A172 (cell line): ENCODE data around the gene MYOCD. TPM values are rescaled to one million over a fixed set of nuclear protein-coding genes. Genes with fewer than 3 reads are reported as not detected.

ENCODE experiments used
- DNase-seq: peaks from one replicate; pipeline ENCODE4 v3.0.0-alpha.2; 2015; ENCODE audit warnings: low spot score
- total RNA-seq: library from RNA; depleted of rRNA; stranded (reverse); fragments of >200 nt; shearing (Covaris generic); gene quantifications from 2 replicates; pipeline ENCODE4 v1.2.3, GENCODE V29; 2014

MYOCD gene
- total RNA-seq, 1 experiment from 2014 or later = not detected

DNA sequence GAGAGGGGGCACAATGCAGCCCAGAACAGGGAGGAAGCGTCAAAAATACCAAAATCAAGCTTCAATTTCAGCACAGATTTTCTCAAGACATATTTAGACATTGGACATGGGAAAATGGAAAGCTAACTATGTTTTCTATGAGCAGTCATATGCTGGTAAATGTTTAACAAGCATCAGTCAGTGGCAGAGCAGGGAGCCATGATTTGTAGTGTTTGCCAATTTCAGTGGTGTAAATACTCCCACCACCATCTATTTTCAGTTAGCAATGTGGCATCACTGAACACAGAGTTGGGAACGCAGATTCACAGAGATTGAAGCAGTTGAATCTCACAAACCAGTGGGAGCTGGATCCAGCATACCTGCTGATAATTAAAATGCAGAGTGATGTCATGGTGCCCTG, 24.6 kb upstream of the MYOCD start:
- DNase-seq = no peak

DNA sequence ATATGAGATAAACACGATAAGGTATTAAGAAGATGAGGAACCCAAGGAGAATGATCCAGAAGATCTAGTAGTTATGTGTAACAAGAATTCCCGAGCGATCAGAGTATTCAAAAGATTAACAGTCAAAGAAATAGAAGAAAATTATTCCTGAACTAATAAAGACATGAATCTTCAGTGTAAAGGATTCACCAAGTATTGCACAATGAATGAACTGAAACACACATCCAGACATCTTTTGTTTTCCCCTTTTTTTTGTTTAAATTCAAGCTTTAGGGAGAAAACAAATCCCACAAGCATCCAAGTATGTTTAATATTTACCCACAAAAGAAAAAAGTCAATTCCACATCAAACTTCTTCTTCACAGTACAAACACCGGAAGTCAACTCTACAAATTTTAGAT, 23.7 kb upstream of the MYOCD start:
- DNase-seq = no peak

DNA sequence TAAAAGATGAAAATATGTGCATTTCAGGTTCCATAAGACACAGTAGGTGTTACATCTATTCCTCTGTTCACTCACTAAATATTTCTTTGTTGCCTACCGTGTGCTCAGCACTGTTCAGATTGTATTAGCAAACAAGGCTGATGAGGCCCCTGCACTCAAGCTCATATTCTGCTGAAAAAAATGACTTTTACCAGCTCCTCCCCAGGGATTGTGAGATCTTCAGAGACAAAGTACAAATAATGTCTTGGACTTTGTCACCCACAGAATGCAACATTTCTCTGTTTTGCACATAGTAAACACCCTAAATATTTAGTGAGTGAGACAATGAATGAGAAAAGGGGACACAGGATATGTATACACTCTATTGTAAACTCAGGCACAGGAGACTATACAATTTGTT, 21.9 kb upstream of the MYOCD start:
- no peak for DNase-seq

DNA sequence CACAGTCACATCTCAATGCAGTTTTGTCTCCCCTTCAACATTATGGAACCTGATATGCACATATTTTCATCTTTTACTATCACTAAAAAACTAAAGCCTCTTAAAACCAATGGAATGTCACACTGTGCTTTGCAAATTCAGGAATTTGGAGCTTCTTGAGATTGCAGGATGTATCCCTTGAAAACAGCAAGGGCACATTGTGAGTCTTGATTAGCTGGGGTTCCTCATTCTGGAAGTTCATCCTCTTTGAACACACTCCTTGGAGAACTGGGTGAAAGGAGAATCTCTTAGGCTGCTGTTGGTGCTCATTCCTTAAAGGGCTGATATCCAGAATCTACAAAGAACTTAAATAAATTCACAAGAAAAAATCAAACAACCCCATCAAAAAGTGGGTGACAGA, 21.1 kb upstream of the MYOCD start:
- DNase-seq = no peak

DNA sequence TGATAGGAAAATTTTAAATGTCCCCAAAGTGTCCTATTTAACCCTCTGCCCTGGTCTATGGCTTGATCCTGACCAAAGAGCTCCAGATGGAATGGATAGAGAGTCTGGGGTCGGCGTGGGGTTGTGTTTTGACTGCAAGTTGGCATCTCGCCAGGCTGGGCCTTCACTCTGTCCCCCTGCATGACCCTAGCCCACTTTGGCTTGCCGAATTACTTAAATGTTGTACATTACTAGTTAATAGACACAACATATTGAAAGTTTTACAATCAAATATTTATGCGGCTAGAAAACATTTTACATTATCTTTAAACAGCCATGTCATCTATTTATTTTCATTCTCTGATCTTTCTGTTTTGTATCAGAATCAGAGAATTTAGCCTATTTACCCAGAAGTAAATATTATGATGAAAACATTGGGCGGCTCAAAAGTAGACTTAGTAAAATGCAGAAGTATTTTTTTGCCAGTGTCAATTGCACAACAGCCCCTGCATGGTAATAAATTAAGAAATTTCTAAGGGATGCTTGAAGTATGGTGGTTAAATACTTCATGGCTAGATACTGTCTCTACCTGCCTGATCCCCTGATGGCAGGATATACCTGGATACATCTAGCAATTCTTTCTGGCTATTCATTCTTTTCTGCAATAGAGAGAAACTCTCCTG, 18.8 kb upstream of the MYOCD start:
- no peak for DNase-seq

DNA sequence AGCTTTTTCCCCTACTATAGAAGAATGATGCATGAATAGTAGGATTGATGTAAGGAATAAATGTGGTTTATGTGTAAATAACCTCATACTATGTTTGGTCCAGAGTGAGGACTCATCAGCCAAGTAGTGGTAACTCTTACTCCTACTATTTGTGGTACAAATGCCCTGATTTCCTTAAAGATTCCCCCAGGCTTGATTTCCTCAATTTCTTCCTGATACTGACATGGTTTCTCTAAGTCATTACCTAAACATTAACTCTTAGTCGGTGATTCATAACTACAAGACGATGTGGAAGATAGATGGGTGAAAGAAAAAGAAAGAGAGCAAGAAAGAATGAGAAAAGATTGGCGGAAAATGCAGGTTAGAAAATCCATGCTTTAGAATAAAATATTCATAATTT, 17.2 kb upstream of the MYOCD start:
- no peak for DNase-seq

DNA sequence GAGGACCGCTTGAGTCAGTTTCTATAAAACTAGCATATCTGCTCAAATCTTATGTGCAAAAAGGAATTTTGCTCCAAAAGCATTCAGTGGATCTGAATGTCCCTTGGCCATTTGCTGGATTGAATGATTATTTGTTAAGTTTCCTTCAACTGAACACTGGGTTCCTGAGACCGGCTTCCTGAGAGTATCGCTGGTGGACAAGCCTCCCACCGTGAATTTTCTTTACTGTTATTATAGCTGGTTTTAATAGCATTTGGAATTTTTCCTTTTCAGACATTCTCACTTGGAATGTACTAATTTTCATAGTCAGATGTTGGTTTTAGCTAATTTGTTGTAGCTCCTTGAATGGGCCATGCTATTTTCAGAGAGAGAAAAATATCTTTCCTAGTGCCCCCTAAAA, 9.8 kb upstream of the MYOCD start:
- no peak for DNase-seq

DNA sequence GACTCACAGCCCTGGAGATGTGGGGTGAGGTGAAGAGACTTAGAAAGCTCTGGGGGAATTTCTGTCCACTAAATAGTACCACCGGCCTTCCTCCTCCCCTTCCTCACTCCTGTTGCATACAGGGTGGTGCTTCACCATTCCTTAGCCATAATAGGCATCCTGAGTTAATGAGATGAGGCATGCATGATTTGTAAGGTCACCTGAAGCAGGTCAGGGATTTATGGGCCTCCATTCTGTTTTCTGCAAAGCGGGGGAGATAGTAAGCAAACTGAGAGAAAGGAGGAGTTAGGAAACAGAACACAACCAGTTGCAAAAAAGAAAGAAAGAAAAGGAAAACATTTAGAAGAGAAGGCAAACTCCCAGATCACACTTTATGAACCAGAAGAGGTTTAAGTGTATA, 9.3 kb upstream of the MYOCD start:
- DNase-seq = no peak

DNA sequence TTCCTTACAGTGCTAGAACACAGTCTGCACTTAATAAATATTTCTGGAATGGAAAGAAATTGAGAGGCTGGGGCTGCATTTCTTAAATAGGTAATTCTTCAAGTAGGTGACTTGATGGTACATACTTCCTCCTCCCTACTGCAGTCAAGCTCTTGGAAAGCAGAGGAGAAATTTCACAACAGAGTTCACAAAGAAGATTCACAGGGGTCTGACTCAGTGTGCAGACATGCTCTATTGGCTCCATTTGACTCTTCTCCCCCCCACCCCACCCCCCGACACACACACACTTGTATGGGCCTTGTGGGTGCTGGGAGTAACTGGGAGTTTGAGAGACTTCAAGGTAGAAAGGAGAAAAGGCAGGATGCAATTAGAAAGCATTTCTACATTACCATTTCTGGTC, 6.2 kb upstream of the MYOCD start:
- no peak for DNase-seq

DNA sequence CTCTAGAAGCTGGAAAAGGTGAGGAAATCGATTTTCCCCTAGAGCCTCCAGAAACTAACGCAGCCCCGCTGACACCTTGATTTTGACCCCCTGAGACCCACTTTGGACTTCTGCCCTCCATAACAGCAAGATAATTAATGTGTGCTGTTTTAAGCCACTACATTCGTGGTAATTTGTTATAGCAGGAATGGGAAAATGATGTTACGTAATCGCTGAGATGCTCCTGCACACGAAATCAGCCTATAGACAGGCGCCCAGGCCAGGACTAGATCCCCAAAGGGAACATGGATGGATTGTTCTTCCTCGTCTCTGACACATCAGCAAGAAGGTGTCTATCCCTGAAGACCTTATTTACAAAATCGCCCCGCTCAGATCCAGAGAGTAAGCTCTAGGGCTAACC, 1.4 kb upstream of the MYOCD start:
- DNase-seq = no peak

DNA sequence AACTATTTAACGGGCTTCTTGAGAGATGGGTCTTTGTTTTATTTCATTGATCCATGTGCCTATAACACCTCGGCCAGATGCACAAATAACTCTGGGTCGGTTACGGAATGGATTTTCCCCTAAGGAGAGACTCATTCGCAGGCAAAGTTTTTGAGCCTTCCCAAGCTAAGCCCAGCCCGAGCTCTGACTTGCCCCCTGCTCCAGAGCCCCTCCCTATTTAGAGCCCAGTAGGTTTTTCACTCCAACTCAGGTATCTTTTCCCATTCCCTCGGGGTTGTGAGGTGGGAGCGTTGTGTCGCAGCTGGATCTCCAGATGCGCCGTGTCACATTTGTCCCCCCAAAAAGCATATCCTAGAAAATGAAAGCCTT, 812 bp upstream of the MYOCD start:
- DNase-seq = no peak

DNA sequence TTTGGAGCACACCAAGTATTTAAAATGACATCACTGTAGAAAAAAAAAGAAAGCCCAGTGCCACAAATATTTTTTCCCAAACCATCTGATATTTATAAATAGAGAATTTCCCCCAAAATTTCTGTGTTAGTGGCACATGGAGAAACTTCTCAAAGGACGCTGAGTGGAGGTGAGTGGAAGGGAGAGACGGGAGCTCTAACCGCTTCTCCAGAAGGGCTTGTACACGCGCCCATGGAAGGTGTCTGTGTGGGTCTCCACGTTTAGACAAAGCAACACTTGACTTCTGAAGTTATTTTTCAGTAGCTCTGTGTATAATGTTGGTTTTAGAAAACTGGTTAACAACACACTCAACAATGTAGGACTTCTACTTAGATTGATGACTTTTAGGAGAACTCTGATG, 1.0 kb downstream of the MYOCD start:
- no peak for DNase-seq

DNA sequence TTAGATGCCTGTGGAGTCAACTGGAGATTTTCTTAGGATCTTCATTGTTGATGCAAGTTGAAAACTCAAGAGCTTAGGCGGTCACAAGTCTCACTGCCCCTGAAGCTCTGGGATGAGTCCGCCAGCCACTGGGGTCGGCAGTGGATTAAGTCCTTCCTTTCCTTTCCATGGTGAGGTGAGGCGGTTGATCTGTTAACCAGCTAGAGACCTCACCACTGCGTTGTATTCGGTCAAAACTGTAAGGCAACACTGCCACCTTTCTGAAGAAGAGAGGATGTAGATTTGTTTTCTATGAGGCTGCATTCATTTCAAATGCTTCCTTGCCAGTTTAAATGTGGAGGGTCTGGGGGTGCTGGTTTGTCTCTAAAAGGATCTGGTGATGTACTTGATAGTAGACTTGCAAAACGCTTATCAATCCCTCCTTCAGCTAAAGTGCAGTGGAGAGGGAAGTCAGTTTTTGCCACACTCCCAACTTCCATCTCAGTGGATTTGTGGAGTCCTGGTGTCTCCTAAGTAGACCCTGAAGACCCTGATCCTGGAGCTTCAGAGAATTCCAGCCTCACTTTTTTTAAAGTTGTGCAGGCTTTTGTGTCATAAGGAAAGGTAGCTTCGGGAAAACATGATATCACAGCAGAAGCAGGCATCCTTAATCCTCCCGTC, 1.7 kb downstream of the MYOCD start:
- no peak for DNase-seq

DNA sequence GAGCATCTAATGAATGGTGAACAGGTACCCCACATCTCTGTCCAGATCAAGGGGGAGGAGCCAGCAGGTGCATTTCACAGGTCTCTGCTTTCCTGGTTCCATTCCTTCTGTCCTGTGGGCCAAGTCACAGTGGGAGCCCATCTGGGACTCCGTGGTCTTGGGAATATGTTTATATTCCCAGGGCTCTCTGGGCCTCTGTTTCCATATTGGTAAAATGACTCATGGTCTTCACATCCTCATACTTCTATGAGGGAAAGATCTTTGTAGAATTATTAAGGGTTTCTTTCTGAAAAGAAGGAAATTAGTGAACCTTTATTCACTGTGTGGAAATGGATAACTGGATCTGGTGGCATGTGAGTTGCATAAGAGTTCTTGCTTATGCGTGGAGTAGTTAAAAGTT, 6.2 kb downstream of the MYOCD start:
- no peak for DNase-seq

DNA sequence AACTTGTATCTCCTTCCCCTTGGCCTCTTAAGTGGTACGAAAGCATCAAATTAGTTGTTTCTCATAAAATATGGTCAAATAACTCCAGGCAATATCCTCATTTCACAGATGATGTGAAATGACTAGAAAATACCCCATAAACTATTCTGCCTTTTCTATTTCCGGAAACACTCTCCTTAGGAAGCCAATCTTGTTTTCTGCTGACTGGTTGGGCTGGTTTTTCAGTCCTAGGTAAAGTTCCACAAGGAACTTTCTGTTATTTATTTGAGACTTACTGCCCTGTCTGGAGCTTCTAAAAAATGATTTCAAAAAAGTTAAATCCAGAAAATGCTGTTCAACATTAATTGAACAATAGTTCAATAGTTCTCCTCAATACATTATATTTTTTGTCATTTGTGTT, 7.3 kb downstream of the MYOCD start:
- no peak for DNase-seq

DNA sequence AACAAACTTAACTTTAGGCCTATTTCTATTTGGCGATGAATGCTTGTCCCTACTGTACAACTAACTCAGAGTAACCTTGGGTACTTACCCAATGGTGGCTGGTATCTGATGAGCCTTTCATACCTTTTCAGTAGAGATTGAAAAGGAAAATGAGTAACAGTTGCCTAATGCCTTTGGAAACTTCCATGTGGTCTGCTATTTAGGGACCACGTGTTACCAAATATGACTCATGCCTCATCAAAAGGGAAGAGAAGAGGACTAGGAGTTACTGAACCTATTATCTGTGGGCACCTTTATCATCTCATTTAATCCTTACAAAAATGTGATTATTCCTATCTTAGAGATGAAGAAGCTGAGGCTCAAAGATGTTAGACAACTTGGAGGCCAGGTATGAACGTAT, 8.1 kb downstream of the MYOCD start:
- no peak for DNase-seq

DNA sequence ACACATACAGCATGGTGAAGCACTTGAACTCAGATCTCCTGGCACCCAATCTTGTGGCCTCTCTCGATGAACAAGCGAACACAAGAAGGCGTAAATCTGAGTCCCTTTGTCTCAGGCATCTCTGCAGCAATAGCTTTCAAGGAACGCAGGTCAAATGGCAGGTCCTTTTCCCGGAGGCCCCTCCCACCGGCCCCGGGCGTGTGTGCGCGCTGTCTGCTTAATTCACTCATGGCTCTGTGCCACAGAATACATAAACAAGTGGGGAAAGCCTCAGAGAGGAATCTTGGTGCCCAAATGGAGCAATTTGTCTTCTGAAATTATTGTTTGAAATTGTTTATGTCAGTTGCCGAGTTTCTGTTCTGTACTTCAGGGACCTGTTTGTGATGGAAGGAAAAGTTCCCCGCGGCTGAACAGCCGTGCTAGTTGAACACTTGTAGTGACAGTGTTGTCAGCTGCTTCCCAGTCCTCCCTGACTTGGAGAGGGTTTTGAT, 14.8 kb downstream of the MYOCD start:
- DNase-seq = no peak

DNA sequence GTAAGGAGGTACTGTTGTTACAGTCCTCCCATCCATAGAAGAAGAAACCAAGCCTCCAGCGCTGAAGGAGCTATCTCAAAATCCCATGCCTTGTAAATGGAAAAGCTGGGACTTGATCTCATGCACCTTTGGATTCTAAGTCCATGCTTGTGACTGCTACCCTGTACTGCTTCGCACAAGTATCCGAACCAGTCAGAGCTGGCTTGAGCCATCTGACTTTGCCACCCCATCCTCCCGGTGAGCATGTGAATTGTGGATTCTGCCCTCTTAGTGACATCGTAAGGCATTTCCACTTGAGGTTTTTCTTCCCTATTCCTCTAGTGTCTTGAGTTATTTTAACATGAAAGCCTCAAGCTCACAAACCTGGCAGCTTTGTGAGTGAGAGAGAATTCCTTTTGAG, 15.3 kb downstream of the MYOCD start:
- no peak for DNase-seq

DNA sequence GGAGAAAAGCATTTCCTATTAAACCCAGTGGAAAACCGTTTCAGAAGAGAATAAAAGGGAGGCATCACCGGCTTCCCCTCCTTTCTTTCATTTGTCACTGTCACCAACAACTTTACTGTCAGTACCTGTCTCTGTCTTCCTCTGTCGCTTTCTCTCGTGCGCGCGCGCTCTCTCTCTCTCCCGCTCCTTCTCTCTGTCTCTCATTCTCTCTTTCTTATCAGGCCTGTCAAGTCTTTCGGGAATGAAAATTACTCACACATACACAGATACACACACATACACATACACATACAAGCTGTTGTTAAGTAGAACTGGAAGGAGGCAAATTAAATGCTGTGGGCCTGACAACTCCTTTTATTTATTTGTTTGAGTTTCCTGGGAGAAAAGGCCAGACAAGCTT, 17.6 kb downstream of the MYOCD start:
- no peak for DNase-seq

DNA sequence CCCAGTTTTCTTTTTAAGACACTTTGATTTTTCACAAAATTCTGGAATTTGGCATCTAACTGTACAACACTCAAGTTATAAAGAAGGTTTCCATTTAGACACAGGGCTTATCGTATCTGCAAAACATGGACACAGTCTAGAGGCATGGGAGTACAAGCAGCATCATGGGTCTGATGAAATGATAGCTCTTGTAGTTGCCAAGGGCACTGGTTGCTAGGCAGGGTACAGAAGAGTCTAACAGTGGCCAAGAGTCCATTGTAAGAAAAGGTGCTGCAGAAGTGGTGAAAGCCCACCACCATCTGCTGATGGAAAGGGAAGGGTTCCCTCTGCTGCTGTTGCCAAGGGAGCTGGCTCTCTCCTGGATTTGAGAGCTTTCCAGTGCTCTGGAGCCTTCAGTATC, 20.8 kb downstream of the MYOCD start:
- no peak for DNase-seq

DNA sequence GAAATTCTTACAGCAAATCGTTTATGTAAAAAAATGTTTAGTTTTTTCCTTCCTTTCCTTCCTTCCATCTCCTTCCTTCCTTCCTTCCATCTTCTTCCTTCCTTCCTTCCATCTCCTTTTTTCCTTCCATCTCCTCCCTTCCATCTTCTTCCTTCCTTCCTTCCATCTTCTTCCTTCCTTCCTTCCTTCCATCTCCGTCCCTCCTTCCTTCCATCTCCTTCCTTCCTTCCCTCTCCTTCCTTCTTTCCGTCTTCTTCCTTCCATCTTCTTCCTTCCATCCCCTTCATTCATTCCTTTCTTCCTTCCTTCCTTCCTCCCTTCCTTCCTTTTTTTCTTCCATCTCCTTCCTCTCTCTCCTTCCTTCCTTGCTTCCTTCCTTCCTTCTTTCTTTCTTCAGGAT, 22.7 kb downstream of the MYOCD start:
- no peak for DNase-seq

DNA sequence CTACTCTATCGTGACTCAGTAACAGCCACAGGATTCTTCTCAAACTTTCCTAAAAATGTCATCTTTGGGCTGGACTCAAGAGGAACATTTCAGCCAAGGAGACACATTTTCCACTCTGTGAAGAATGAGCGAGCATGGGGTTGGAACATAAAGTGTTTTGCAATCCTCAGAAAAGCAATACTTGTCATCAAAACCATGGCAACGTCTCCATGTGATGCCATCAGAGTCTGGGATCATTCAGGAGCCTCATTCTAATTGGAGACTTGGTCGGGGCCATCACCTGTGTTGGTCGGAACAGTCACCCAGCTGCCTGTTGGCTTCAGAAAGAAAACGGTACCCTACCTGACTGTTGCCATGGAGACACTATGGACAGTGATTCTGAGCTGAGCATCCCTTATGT, 25.5 kb downstream of the MYOCD start:
- no peak for DNase-seq

DNA sequence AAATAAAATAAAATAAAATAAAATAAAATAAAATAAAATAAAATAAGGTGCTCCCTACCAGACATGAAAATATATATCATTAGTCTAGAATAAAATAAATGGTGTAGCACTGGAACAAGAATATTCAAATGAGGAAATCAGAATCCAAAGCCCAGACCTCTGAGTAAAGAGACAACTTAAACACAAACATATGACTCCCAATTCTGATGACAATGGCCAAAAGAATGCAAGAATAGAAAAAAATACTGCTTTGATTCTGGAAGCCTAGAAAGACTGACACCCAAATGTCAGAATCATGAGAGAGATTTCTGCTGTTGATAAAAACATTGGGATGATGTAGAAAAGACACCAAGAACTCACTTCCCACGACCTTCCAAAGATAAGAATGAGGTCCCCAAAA, 27.9 kb downstream of the MYOCD start:
- DNase-seq = no peak

DNA sequence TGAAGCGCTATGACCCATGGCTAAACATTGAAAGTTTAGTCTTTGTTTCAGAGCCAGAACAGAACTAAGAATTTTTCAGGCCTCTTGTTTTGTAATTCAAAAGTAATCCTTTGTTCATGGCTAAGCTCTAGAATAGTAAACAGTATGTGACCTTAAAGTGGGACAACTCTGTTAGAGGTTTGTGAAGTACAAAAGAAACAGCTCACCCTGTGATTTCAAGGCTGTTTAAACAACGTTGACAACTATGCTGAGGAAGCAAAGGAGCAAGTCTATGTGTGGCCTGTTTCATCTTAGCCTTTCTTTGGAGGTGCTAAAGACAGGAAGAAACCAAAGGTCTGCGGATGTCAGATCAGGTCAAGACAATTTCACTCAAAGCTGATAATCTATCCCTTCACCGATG, 40.4 kb downstream of the MYOCD start:
- DNase-seq = no peak
